Panc1 (cell line): ENCODE results near the gene KCNT1. TPM values are rescaled to one million over a fixed set of nuclear protein-coding genes. Genes with fewer than 3 reads are reported as not detected.

Experiments
- ATAC-seq: fragments of 200-7000 bp; cut with Tn5 transposase; 2 replicates; pipeline ENCODE4 v1.9.1; 2020; ENCODE audit warnings: mild to moderate bottlenecking, moderate library complexity
- BruUV-seq: library from RNA; stranded (reverse); fragments of 400-500 nt; replicated peaks from 2 replicates; lab custom pipeline; 2021; lab: Mats Ljungman, UMichigan
- CTCF ChIA-PET: fragments of 300-600 bp; sonication (Branson Sonifier 250); formaldehyde crosslinking; loops from one replicate; lab custom pipeline; 2022; ENCODE audit warnings: antibody characterized with exemption; lab: Charles Lee
- POLR2A ChIA-PET: fragments of 300-600 bp; sonication (Branson Sonifier 250); formaldehyde crosslinking; loops from one replicate; lab custom pipeline; 2022; ENCODE audit warnings: antibody characterized with exemption; lab: Charles Lee
- DNase-seq: peaks from one replicate; pipeline ENCODE4 v3.0.0-alpha.2; 2010; ENCODE audit warnings: low read depth, low spot score
- H3K27ac ChIP-seq: 2 replicates; pipeline ENCODE4 v1.5.1; 2011; ENCODE audit warnings: mild to moderate bottlenecking, low read length, inconsistent platforms
- H3K27me3 ChIP-seq: fragments of 200-500 bp; sonication (Bioruptor generic); 2 replicates; pipeline ENCODE4 v1.6.0; 2014; ENCODE audit warnings: low read length, inconsistent platforms; ENCODE audit not compliant: control insufficient read depth, insufficient read depth
- H3K36me3 ChIP-seq: fragments of 200-500 bp; sonication (Bioruptor generic); 2 replicates; pipeline ENCODE4 v1.5.1; 2014; ENCODE audit warnings: inconsistent platforms, mild to moderate bottlenecking, low read length, moderate library complexity; ENCODE audit not compliant: control insufficient read depth, insufficient read depth
- H3K4me1 ChIP-seq: 2 replicates; pipeline ENCODE4 v1.5.1; 2011; ENCODE audit warnings: inconsistent platforms, mild to moderate bottlenecking, low read length, moderate library complexity; ENCODE audit not compliant: control insufficient read depth, insufficient read depth
- H3K4me3 ChIP-seq, 2 experiments: 2 replicates each; pipeline ENCODE4 v1.5.1; 2011 to 2012; ENCODE audit warnings: low read depth in 2 of 2, low read length in 2 of 2, mild to moderate bottlenecking in 2 of 2, inconsistent platforms in 1 of 2, moderate library complexity in 1 of 2
- H3K9me3 ChIP-seq: fragments of 200-500 bp; sonication (Bioruptor generic); 2 replicates; pipeline ENCODE4 v1.5.1; 2014; ENCODE audit warnings: low read depth, mild to moderate bottlenecking, inconsistent platforms, low read length, moderate library complexity; ENCODE audit not compliant: control insufficient read depth, insufficient read depth
- CTCF ChIP-seq: fragments of 450-650 bp; IDR thresholded peaks from 2 replicates; pipeline ENCODE4 v1.5.1; 2017; ENCODE audit warnings: mild to moderate bottlenecking
- POLR2AphosphoS5 ChIP-seq: IDR thresholded peaks from 2 replicates; pipeline ENCODE4 v1.6.1; 2012; ENCODE audit warnings: mild to moderate bottlenecking, low read depth, low read length, moderate library complexity
- SIN3A ChIP-seq: IDR thresholded peaks from 2 replicates; pipeline ENCODE4 v1.6.1; 2012; ENCODE audit warnings: low read depth, mild to moderate bottlenecking, low read length, moderate library complexity, borderline replicate concordance; ENCODE audit not compliant: insufficient read depth
- TCF7L2 ChIP-seq: IDR thresholded peaks from 2 replicates; pipeline ENCODE4 v1.6.1; 2011; ENCODE audit warnings: mild to moderate bottlenecking, low read depth, low read length, inconsistent platforms
- in situ Hi-C: cut with HindIII; loops from 2 replicates; pipeline ENCODE4 v1.10.0; 2016; ENCODE audit warnings: low sequenced_read_pairs, low pct_unique_long_range_greater_than_20kb
- intact Hi-C: fragments of 100-400 bp; cut with micrococcal nuclease; formaldehyde crosslinking; loops from one replicate; pipeline ENCODE4 v1.10.0; 2022; ENCODE audit not compliant: unreplicated experiment
- total RNA-seq: library from RNA; stranded (reverse); gene quantifications from one replicate; pipeline ENCODE4 v1.2.1, GENCODE V29; 2021; ENCODE audit not compliant: unreplicated experiment
- TF ChIP-seq, protein P1 (sequence below), 2 experiments: IDR thresholded peaks; 2 replicates each; pipeline ENCODE4 v1.6.1; 2011 to 2012; ENCODE audit warnings: low read depth in 2 of 2, control low read depth in 1 of 2, low read length in 1 of 2, mild to moderate bottlenecking in 1 of 2, moderate library complexity in 1 of 2; ENCODE audit not compliant: insufficient read depth in 1 of 2

KCNT1 gene
- total RNA-seq, 1 experiment from 2014 or later, result not detected

- in situ Hi-C loops (no loop called here), intact Hi-C loops (no loop called here)
- no peaks in the 10 kb centered on the region for H3K27me3 ChIP-seq
- ChIA-PET POLR2A (no interaction called here), CTCF (no interaction called here)
- H3K4me1 ChIP-seq, result no peaks in the 10 kb centered on the region
- no TSS peak for BruUV-seq
- H3K9me3 ChIP-seq, result no peaks in the 10 kb centered on the region
- TF ChIP-seq SIN3A (no peak), POLR2AphosphoS5 (no peak), CTCF (no peak), TCF7L2 (no peak)
- TF ChIP-seq, protein P1, sequence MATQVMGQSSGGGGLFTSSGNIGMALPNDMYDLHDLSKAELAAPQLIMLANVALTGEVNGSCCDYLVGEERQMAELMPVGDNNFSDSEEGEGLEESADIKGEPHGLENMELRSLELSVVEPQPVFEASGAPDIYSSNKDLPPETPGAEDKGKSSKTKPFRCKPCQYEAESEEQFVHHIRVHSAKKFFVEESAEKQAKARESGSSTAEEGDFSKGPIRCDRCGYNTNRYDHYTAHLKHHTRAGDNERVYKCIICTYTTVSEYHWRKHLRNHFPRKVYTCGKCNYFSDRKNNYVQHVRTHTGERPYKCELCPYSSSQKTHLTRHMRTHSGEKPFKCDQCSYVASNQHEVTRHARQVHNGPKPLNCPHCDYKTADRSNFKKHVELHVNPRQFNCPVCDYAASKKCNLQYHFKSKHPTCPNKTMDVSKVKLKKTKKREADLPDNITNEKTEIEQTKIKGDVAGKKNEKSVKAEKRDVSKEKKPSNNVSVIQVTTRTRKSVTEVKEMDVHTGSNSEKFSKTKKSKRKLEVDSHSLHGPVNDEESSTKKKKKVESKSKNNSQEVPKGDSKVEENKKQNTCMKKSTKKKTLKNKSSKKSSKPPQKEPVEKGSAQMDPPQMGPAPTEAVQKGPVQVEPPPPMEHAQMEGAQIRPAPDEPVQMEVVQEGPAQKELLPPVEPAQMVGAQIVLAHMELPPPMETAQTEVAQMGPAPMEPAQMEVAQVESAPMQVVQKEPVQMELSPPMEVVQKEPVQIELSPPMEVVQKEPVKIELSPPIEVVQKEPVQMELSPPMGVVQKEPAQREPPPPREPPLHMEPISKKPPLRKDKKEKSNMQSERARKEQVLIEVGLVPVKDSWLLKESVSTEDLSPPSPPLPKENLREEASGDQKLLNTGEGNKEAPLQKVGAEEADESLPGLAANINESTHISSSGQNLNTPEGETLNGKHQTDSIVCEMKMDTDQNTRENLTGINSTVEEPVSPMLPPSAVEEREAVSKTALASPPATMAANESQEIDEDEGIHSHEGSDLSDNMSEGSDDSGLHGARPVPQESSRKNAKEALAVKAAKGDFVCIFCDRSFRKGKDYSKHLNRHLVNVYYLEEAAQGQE (IDR thresholded peaks at IDR 0.05; ENCODE audit: insufficient read depth in 1 of 2, low read depth in 2 of 2, low read length in 1 of 2), result no peak
- H3K4me3 ChIP-seq, result no peak overlapping the region
- no peak overlapping the region for H3K27ac ChIP-seq
- H3K36me3 ChIP-seq, result no peaks in the 10 kb centered on the region
- peak; percentile 31; the same call in 1 of the 2 replicates for ATAC-seq
- DNase-seq, result no peak
These were observed 68.2 kb downstream of the KCNT1 start for GRCh38 chr9:135770203-135770535.

DNA sequence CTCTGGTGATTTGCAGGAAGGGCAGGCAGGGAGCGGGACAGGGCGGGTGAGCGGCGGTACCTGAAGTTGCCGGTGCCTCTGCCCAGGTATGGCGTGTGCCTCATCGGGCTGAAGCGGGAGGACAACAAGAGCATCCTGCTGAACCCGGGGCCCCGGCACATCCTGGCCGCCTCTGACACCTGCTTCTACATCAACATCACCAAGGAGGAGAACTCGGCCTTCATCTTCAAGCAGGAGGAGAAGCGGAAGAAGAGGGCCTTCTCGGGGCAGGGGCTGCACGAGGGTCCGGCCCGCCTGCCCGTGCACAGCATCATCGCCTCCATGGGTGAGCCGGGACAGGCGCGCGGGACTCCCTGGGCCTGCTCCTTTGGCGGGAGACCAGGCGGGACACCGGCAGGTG, 68.8 kb downstream of the KCNT1 start:
- in situ Hi-C loops, result no loop called here
- Histone ChIP-seq H3K9me3 (no peaks in the 10 kb centered on the region), H3K4me1 (no peaks in the 10 kb centered on the region), H3K27me3 (no peaks in the 10 kb centered on the region), H3K27ac (no peak overlapping the region), H3K36me3 (no peaks in the 10 kb centered on the region), H3K4me3 (no peak overlapping the region)
- no peak for DNase-seq
- no peak for TF ChIP-seq CTCF
- TF ChIP-seq, protein P1 (IDR thresholded peaks at IDR 0.05; ENCODE audit: insufficient read depth in 1 of 2, low read depth in 2 of 2, low read length in 1 of 2), result no peak
- no peak for TF ChIP-seq SIN3A
- TF ChIP-seq POLR2AphosphoS5, result no peak
- TF ChIP-seq TCF7L2, result no peak
- BruUV-seq, result no TSS peak
- CTCF ChIA-PET, result no interaction called here
- ATAC-seq, result no peak
- POLR2A ChIA-PET, result no interaction called here
- intact Hi-C loops, result no loop called here
